ENCODE data around the gene ACY1. TPM values are rescaled to one million over a fixed set of nuclear protein-coding genes. Genes with fewer than 3 reads are reported as not detected.

ACY1 gene
- total RNA-seq, 2 experiments from 2014 or later: 57.0 to 63.9 TPM

GRCh38 chr3:51974277-51974962 lies 8.9 kb upstream of the ACY1 start:
- POLR2A ChIA-PET: interaction anchor here (0.9 to 1.7 kb wide), 6 partner anchors 8 to 32 kb away, joined by 3 to 10 read pairs (median 6); partner anchors contain the start of genes ACY1, PARP3 and RPL29

DNA sequence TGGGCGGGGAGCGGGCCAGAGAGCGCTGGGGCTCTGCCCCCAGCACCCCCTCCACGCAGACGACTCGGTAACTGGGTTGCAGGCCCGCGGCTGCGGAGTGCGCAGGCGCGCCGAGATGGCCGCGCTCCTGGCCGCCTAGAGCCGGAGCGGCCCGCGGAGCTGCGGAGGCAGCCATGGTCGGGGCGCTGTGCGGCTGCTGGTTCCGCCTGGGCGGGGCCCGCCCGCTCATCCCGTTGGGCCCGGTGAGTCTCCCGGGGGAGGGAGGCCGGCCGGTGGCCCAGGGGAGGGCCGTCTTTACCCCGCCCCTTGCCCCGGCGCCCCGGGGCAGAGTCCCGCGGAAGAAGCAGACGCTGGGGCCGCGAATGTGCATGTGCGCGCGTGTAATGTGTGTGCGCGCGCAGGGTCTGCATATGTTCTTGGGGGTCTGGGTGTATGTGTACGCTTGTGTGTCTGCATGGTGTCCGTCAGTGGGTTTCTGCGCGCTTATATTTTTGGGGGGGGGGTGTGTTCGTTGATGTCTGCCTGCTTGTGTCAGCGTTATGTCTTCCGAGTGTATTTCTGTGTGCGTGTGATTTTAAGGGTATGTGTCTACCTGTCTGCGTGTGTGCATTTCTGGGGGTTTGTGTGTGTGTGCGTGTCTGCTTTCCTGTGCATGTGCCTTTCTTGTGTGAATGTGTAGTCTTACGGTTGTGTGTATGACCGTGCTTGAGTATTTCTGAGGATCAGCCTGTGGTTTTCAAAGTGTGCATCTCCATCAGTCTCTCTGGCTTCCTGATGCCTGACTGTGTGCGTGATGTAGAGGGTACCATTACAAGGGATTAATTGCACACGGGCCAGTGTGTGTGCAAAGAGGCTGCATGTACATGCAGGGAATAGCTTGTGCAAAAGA lies 8.1 kb upstream of the ACY1 start, which contains the start of gene ABHD14A:
Gene ABHD14A, plus strand, starts transcription at position 102 of the 889 bp plus-strand sequence. Its CDS starts 72 bp downstream, at position 174.
- ChIA-PET POLR2A (interaction anchor here (1.0 kb wide), 1 partner anchor 8 kb away, joined by 6 read pairs; the partner anchor contains the start of gene ACY1), CTCF (interaction anchor here (0.7 to 4.5 kb wide), 6 partner anchors 8 to 81 kb away, joined by 3 to 42 read pairs (median 20); partner anchors contain the start of genes ACY1, DUSP7, GPR62 and PARP3)

More at GRCh38 chr3:51974277-51974962, 8.9 kb upstream of the ACY1 start:
- CTCF ChIA-PET: interaction anchor here (0.8 to 4.5 kb wide), 11 partner anchors 9 to 255 kb away, joined by 3 to 42 read pairs (median 8); partner anchors contain the start of genes ACY1, GPR62, PARP3 and RPL29

- CTCF ChIA-PET: interaction anchor here (0.7 to 4.5 kb wide), 3 partner anchors 33 to 80 kb away, joined by 3 to 42 read pairs (median 6); partner anchors contain the start of genes DUSP7, PARP3 and RRP9
- POLR2A ChIA-PET: interaction anchor here (0.6 kb wide), 1 partner anchor 81 kb away, joined by 5 read pairs; no protein-coding TSS in a partner anchor
Observed at GRCh38 chr3:51975852-51976549, 7.3 kb upstream of the ACY1 start.

DNA sequence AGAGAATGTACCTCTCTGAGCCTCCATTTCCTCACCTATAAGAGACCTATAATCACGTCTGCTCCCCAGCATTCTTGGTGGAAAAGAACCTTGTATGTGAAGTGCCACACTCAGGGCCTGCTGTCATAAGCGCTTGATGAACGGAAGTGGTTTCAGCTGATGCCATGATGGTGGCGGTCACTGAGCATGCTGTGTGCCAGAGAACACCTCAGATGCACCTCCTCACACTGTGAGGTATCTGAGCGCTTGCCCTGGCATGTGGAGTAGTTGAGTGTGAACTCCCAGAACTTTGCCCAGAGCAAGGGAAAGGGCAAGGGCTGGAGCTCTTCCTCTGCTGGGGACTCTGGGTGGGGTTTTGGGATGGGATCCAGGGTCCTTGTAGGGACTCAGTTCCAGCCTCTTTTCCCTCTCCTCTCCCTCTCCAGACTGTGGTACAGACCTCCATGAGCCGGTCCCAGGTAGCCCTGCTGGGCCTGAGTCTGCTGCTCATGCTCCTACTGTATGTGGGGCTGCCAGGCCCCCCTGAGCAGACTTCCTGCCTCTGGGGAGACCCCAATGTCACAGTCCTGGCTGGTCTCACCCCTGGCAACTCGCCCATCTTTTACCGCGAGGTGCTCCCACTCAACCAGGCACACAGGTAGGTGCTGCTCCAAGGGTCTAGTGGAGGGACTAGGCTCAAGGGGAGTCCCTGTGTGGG lies 5.7 kb upstream of the ACY1 start:
- POLR2A ChIA-PET: no interaction called here
- CTCF ChIA-PET: interaction anchor here (1.6 kb wide), 1 partner anchor 35 kb away, joined by 6 read pairs; no protein-coding TSS in a partner anchor

GRCh38 chr3:51978143-51978502 lies 5.2 kb upstream of the ACY1 start:
- CTCF ChIA-PET: no interaction called here
- POLR2A ChIA-PET: no interaction called here

- CTCF ChIA-PET: interaction anchor here (1.1 to 1.9 kb wide), 3 partner anchors 13 to 74 kb away, joined by 3 to 4 read pairs (median 4); partner anchors contain the start of gene PARP3
Observed at GRCh38 chr3:51980253-51980652, 3.1 kb upstream of the ACY1 start.

DNA sequence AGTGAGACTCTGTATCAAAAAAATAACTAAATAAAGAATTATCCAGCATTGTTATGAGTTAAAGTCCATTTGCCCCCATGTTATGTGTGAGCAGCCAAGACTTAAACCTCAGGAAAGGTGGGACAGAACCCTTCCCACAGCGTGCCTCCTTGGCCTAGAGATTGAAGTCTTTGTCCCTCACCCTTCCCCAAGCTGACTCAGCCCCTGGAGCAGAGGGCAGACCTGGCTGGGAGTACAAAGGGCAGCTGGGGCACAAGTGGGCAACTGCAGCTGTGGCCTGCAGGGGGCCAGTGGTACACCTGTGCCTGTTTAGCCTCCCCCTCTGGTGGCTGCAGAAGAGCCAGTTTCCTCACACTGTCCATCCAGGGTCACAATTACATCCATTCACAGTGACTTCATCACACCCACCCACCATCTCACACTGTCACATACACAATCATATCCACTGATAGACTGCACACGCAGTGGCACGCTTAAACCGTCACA lies 940 bp upstream of the ACY1 start:
- POLR2A ChIA-PET: interaction anchor here (0.5 to 4.4 kb wide), 11 partner anchors 7 to 471 kb away, joined by 3 to 84 read pairs (median 5); partner anchors contain the start of genes ABHD14A, ABHD14B, PARP3 and PCBP4
- CTCF ChIA-PET: interaction anchor here (0.5 to 4.1 kb wide), 10 partner anchors 8 to 389 kb away, joined by 3 to 31 read pairs (median 4); partner anchors contain the start of genes ABHD14A, ABHD14B, PARP3 and RPL29

More at GRCh38 chr3:51980253-51980652, 3.1 kb upstream of the ACY1 start:
- POLR2A ChIA-PET: no interaction called here

DNA sequence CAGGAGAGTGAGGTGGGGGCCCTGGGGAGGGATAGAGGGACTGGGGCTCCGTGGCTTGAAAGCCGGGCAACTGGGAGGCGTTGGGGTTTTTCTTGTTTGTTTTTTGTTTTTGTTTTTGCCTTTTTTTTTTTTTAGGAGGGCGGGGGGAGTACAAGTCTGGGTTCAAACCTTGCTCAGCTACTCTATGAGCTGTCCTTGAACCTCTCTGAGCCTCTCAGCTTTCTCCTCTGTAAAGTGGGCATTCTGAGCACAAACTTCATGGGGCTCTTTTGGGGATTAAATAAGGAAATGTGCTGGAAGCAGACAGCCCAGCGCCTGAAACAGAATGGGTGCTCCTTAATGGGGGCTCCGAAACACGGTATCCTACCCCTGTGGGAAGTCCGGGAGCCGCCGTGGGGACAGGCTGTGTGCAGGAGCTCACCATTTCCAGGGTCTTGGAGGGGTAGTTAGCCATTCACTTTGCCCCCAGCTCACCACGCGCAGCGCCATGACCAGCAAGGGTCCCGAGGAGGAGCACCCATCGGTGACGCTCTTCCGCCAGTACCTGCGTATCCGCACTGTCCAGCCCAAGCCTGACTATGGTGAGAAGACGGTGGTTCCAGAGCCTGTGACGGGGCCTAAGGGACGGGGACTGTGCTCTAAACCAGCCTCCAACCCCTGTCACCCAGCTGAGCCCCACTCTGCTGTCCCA lies 388 bp downstream of the ACY1 start:
- POLR2A ChIA-PET: interaction anchor here (0.6 to 4.4 kb wide), 10 partner anchors 9 to 1643 kb away, joined by 3 to 84 read pairs (median 5); partner anchors contain the start of genes ABHD14A, ABHD14B, PARP3 and RASSF1
- CTCF ChIA-PET: interaction anchor here (0.6 to 4.1 kb wide), 7 partner anchors 10 to 295 kb away, joined by 3 to 31 read pairs (median 6); partner anchors contain the start of genes ABHD14A, ABHD14B, PARP3 and RPL29

- ChIA-PET POLR2A (interaction anchor here (0.7 to 4.4 kb wide), 3 partner anchors 9 to 293 kb away, joined by 4 to 84 read pairs (median 5); partner anchors contain the start of gene RPL29), CTCF (interaction anchor here (0.7 to 4.1 kb wide), 5 partner anchors 10 to 156 kb away, joined by 3 to 31 read pairs (median 10); partner anchors contain the start of genes ABHD14A, ABHD14B, PARP3 and RPL29)
Observed at GRCh38 chr3:51984269-51984647, 923 bp downstream of the ACY1 start.

- ChIA-PET CTCF (interaction anchor here (2.1 to 4.1 kb wide), 2 partner anchors 9 to 43 kb away, joined by 6 to 31 read pairs; partner anchors contain the start of genes PARP3, RPL29 and RRP9), POLR2A (interaction anchor here (4.4 kb wide), 1 partner anchor 9 kb away, joined by 84 read pairs; the partner anchor contains the start of gene RPL29)
Observed at GRCh38 chr3:51985063-51985462, 1.7 kb downstream of the ACY1 start.

GRCh38 chr3:51986010-51986947 lies 2.9 kb downstream of the ACY1 start:
- ChIA-PET POLR2A (no interaction called here), CTCF (no interaction called here)

- CTCF ChIA-PET: no interaction called here
Observed at GRCh38 chr3:51987568-51987967, 4.2 kb downstream of the ACY1 start.

DNA sequence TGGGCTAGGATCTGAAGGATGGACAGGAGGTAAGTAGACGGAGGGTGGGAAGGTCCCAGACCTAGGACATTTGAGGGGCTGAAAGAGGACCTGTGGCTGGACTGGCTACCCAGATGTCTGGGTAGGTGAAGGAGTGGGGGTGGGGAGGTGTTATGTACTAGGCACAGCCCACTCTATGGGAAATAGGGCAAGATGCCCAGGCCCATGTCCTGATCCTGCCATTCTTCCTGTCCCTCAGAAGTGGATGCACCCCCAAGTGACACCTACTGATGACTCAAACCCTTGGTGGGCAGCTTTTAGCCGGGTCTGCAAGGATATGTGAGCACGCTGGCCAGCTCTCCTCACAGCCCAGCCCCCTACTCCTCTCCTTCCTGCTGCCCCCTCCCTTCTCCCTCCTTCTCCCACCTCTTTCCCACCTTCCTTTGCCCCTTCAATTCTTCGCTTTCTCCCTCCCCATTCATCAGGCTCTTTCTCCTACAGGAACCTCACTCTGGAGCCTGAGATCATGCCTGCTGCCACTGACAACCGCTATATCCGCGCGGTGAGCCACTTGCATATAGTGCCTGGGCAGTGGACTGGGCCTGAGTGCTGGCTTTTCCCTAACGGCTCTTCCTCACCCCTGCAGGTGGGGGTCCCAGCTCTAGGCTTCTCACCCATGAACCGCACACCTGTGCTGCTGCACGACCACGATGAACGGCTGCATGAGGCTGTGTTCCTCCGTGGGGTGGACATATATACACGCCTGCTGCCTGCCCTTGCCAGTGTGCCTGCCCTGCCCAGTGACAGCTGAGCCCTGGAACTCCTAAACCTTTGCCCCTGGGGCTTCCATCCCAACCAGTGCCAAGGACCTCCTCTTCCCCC lies 5.2 kb downstream of the ACY1 start:
- POLR2A ChIA-PET: no interaction called here
- CTCF ChIA-PET: no interaction called here

More at GRCh38 chr3:51987568-51987967, 4.2 kb downstream of the ACY1 start:
- POLR2A ChIA-PET: no interaction called here

DNA sequence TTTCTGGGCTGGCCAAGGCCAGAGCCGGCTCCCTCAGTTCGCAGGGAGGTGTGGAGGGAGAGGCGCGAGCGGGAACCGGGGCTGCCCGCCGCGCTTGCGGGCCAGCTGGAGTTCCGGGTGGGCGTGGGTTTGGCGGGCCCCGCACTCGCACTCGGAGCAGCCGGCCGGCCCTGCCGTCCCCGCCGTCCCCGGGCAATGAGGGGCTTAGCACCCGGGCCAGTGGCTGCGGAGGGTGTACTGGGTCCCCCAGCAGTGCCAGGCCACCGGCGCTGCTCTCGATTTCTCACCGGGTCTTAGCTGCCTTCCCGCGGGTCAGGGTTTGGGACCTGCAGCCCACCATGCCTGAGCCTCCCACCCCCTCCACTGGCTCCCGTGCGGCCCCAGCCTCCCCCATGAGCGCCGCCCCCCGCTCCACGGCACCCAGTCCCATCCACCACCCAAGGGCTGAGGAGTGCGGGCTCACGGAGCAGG lies 7.2 kb downstream of the ACY1 start:
- CTCF ChIA-PET: interaction anchor here (0.7 kb wide), 2 partner anchors 66 to 222 kb away, joined by 3 to 4 read pairs; partner anchors contain the start of gene DUSP7
- POLR2A ChIA-PET: interaction anchor here (1.0 to 1.3 kb wide), 2 partner anchors 17 to 66 kb away, joined by 3 read pairs; partner anchors contain the start of genes ABHD14B and DUSP7

Data from activated CD8-positive, alpha-beta memory T cell treated with anti-CD3 and anti-CD28 coated beads for 36 hours (primary cell).